Trophoblast cell (in vitro differentiated cells and primary cell): ENCODE data around the gene RSKR.

Source experiments
- DNase-seq, 2 donors: peaks; one replicate each; pipeline ENCODE4 v3.0.0-alpha.2; 2016
- H2AFZ ChIP-seq: 2 replicates; pipeline ENCODE4 v1.6.1; 2013; ENCODE audit warnings: low read length, moderate library complexity, mild to moderate bottlenecking; ENCODE audit not compliant: insufficient read depth, poor library complexity
- H2AK5ac ChIP-seq: 2 replicates; pipeline ENCODE4 v1.6.1; 2013; ENCODE audit warnings: mild to moderate bottlenecking, low read length
- H2BK120ac ChIP-seq: 2 replicates; pipeline ENCODE4 v1.6.1; 2013; ENCODE audit warnings: low read length, mild to moderate bottlenecking, moderate library complexity; ENCODE audit not compliant: insufficient read depth, poor library complexity
- H2BK12ac ChIP-seq: 2 replicates; pipeline ENCODE4 v1.6.1; 2013; ENCODE audit warnings: mild to moderate bottlenecking, low read length, moderate library complexity
- H2BK5ac ChIP-seq: 2 replicates; pipeline ENCODE4 v1.6.1; 2013; ENCODE audit warnings: low read length, low read depth, moderate library complexity, mild to moderate bottlenecking; ENCODE audit not compliant: poor library complexity
- H3K14ac ChIP-seq: 2 replicates; pipeline ENCODE4 v1.6.1; 2013; ENCODE audit warnings: mild to moderate bottlenecking, low read length
- H3K18ac ChIP-seq: 2 replicates; pipeline ENCODE4 v1.6.1; 2013; ENCODE audit warnings: mild to moderate bottlenecking, low read length
- H3K23ac ChIP-seq: 2 replicates; pipeline ENCODE4 v1.6.1; 2013; ENCODE audit warnings: low read length
- H3K27ac ChIP-seq: 2 replicates; pipeline ENCODE4 v1.5.1; 2013; ENCODE audit warnings: low read depth, mild to moderate bottlenecking, inconsistent platforms, low read length, moderate library complexity
- H3K27me3 ChIP-seq: 2 replicates; pipeline ENCODE4 v1.6.1; 2013; ENCODE audit warnings: inconsistent platforms, mild to moderate bottlenecking, low read length, moderate library complexity; ENCODE audit not compliant: insufficient read depth
- H3K36me3 ChIP-seq, 2 experiments: 1 replicate in 1 of 2; 2 replicates in 1 of 2; pipeline ENCODE4 v1.6.1; 2013; ENCODE audit warnings: low read length in 2 of 2, mild to moderate bottlenecking in 2 of 2, moderate library complexity in 1 of 2; ENCODE audit not compliant: insufficient read depth in 2 of 2, control insufficient read depth in 1 of 2
- H3K4ac ChIP-seq: 2 replicates; pipeline ENCODE4 v1.6.1; 2013; ENCODE audit warnings: low read depth, mild to moderate bottlenecking, low read length, moderate library complexity
- H3K4me1 ChIP-seq, 2 experiments: 1 replicate in 1 of 2; 2 replicates in 1 of 2; pipeline ENCODE4 v1.6.1; 2013; ENCODE audit warnings: low read length in 2 of 2, mild to moderate bottlenecking in 2 of 2, moderate library complexity in 1 of 2; ENCODE audit not compliant: insufficient read depth in 2 of 2, control insufficient read depth in 1 of 2
- H3K4me2 ChIP-seq: 2 replicates; pipeline ENCODE4 v1.6.1; 2013; ENCODE audit warnings: inconsistent platforms, mild to moderate bottlenecking, low read length, moderate library complexity
- H3K4me3 ChIP-seq: 2 replicates; pipeline ENCODE4 v1.5.1; 2013; ENCODE audit warnings: mild to moderate bottlenecking, low read depth, low read length, inconsistent platforms
- H3K79me1 ChIP-seq: one replicate; pipeline ENCODE4 v1.6.1; 2013; ENCODE audit warnings: low read length
- H3K79me2 ChIP-seq: 2 replicates; pipeline ENCODE4 v1.6.1; 2013; ENCODE audit warnings: low read length, mild to moderate bottlenecking; ENCODE audit not compliant: control insufficient read depth, insufficient read depth, poor library complexity
- H3K9ac ChIP-seq: 2 replicates; pipeline ENCODE4 v1.6.1; 2013; ENCODE audit warnings: mild to moderate bottlenecking, low read length
- H3K9me3 ChIP-seq: 2 replicates; pipeline ENCODE4 v1.6.1; 2013; ENCODE audit warnings: low read depth, mild to moderate bottlenecking, control low read depth, inconsistent platforms, low read length; ENCODE audit not compliant: insufficient read depth
- H4K12ac ChIP-seq: 2 replicates; pipeline ENCODE4 v1.6.1; 2013; ENCODE audit warnings: low read depth, mild to moderate bottlenecking, low read length, moderate library complexity
- H4K8ac ChIP-seq: 2 replicates; pipeline ENCODE4 v1.6.1; 2013; ENCODE audit warnings: low read depth, mild to moderate bottlenecking, low read length, moderate library complexity
- H4K91ac ChIP-seq: one replicate; pipeline ENCODE4 v1.6.1; 2013; ENCODE audit warnings: low read depth, mild to moderate bottlenecking, low read length, moderate library complexity
- WGBS: extraction: QIAGEN DNeasy Blood & Tissue Kit; methylation state at CpG from one replicate; pipeline ENCODE4 v1.1.7; 2013; ENCODE audit warnings: missing lambda C conversion rate; ENCODE audit not compliant: insufficient read length, insufficient coverage; ENCODE audit errors: extremely low coverage; 5-methylcytosine and 5-hydroxymethylcytosine counted together

Gene RSKR

GRCh38 chr17:28644787-28645575 is 31.0 kb upstream of the RSKR start, which contains the start of gene BLTP2:
BLTP2 (minus strand) TSS chr17:28645158; CDS start chr17:28645056, 102 bp downstream.
- Histone ChIP-seq H4K8ac (peak within 1 kb of the TSS; percentile 94), H3K27ac (peak within 1 kb of the TSS; percentile 77), H2AFZ (peak within 1 kb of the TSS; percentile 66), H3K18ac (peak within 1 kb of the TSS; percentile 86), H3K9me3 (no peaks in the 10 kb centered on the region), H2BK5ac (peak within 1 kb of the TSS; percentile 85), H3K79me1 (peaks cover 10% of the 10 kb centered on the region), H3K4me1 (peaks cover 0 to 4% of the 10 kb centered on the region in 2 experiments), H2AK5ac (peak within 1 kb of the TSS; percentile 39), H3K9ac (peak within 1 kb of the TSS; percentile 94), H3K14ac (peak within 1 kb of the TSS; percentile 90), H3K27me3 (no peaks in the 10 kb centered on the region), H2BK120ac (peak within 1 kb of the TSS; percentile 2), H4K12ac (peak within 1 kb of the TSS; percentile 88), H3K79me2 (peaks cover 8% of the 10 kb centered on the region), H3K4ac (peak within 1 kb of the TSS; percentile 65), H2BK12ac (no peak within 1 kb of the TSS), H3K4me2 (peak within 1 kb of the TSS; percentile 95), H4K91ac (peak within 1 kb of the TSS; percentile 79), H3K23ac (no peak within 1 kb of the TSS), H3K4me3 (peak within 1 kb of the TSS; percentile 81), H3K36me3 (peaks cover 14 to 38% of the 10 kb centered on the region in 2 experiments)
- peak; percentile 96 for DNase-seq
- no CpG with 5 or more reads among the region's 89 CpGs for WGBS

GRCh38 chr17:28643983-28644786 is 30.2 kb upstream of the RSKR start:
- Histone ChIP-seq H2AFZ (no peak overlapping the region), H3K27ac (no peak overlapping the region), H2AK5ac (peak overlapping the region; percentile 24), H2BK120ac (peak overlapping the region; percentile 2), H3K4me2 (peak overlapping the region; percentile 67), H2BK12ac (no peak overlapping the region), H3K79me1 (peaks cover 10% of the 10 kb centered on the region), H3K23ac (no peak overlapping the region), H3K4ac (peak overlapping the region; percentile 53), H2BK5ac (no peak overlapping the region), H3K4me3 (peak overlapping the region; percentile 74), H4K8ac (peak overlapping the region; percentile 27), H3K27me3 (no peaks in the 10 kb centered on the region), H3K79me2 (peaks cover 8% of the 10 kb centered on the region), H3K14ac (peak overlapping the region; percentile 41), H3K9me3 (peaks cover 1% of the 10 kb centered on the region), H4K12ac (peak overlapping the region; percentile 10), H3K36me3 (peaks cover 20 to 45% of the 10 kb centered on the region in 2 experiments), H3K18ac (no peak overlapping the region), H3K4me1 (peaks cover 0 to 4% of the 10 kb centered on the region in 2 experiments), H3K9ac (peak overlapping the region; percentile 14), H4K91ac (no peak overlapping the region)
- no CpG with 5 or more reads among the region's 18 CpGs for WGBS
- peak; percentile 61 to 77 for DNase-seq

GRCh38 chr17:28641579-28641978 is 27.6 kb upstream of the RSKR start:
- Histone ChIP-seq H2BK5ac (no peak overlapping the region), H3K36me3 (peaks cover 28 to 55% of the 10 kb centered on the region in 2 experiments), H3K79me2 (peaks cover 8% of the 10 kb centered on the region), H3K14ac (no peak overlapping the region), H4K12ac (no peak overlapping the region), H2BK120ac (no peak overlapping the region), H3K18ac (no peak overlapping the region), H3K23ac (no peak overlapping the region), H3K4ac (no peak overlapping the region), H2AK5ac (no peak overlapping the region), H2BK12ac (no peak overlapping the region), H3K9me3 (peaks cover 1% of the 10 kb centered on the region), H3K27ac (no peak overlapping the region), H3K4me2 (no peak overlapping the region), H4K8ac (no peak overlapping the region), H2AFZ (no peak overlapping the region), H4K91ac (no peak overlapping the region), H3K79me1 (peaks cover 9% of the 10 kb centered on the region), H3K4me3 (no peak overlapping the region), H3K9ac (no peak overlapping the region), H3K4me1 (peaks cover 0 to 3% of the 10 kb centered on the region in 2 experiments), H3K27me3 (no peaks in the 10 kb centered on the region)
- DNase-seq: no peak
- no CpG with 5 or more reads among the region's 2 CpGs for WGBS

- no peak overlapping the region for H3K9ac ChIP-seq
- no peak overlapping the region for H4K12ac ChIP-seq
- H3K18ac ChIP-seq: no peak overlapping the region
- H3K23ac ChIP-seq: no peak overlapping the region
- H2BK120ac ChIP-seq: no peak overlapping the region
- no peak overlapping the region for H4K8ac ChIP-seq
- no peak overlapping the region for H4K91ac ChIP-seq
- H2BK5ac ChIP-seq: no peak overlapping the region
- H2AK5ac ChIP-seq: no peak overlapping the region
- peaks cover 1% of the 10 kb centered on the region for H3K9me3 ChIP-seq
- no peak overlapping the region for H3K27ac ChIP-seq
- no peak for DNase-seq
- peaks cover 52 to 80% of the 10 kb centered on the region in 2 experiments for H3K36me3 ChIP-seq
- no peaks in the 10 kb centered on the region for H3K4me1 ChIP-seq
- no peak overlapping the region for H3K4me3 ChIP-seq
- H3K4ac ChIP-seq: no peak overlapping the region
- H3K4me2 ChIP-seq: no peak overlapping the region
- H2AFZ ChIP-seq: no peak overlapping the region
- no peak overlapping the region for H2BK12ac ChIP-seq
- H3K14ac ChIP-seq: no peak overlapping the region
- H3K27me3 ChIP-seq: no peaks in the 10 kb centered on the region
- H3K79me1 ChIP-seq: no peaks in the 10 kb centered on the region
- WGBS: no CpG with 5 or more reads among the region's 1 CpG
- no peaks in the 10 kb centered on the region for H3K79me2 ChIP-seq
Observed at GRCh38 chr17:28635506-28635905, 21.5 kb upstream of the RSKR start.
